GM18499 (cell line): ENCODE results near the gene SRSF2.
"Not testable (repeated sequence)": the region's sequence is repeated elsewhere in the genome, so short reads cannot be mapped to it uniquely, and the experiment has no call there.

Experiments
- ATAC-seq: cut with Tn5 transposase; IDR thresholded peaks from one replicate; pipeline ENCODE4 v1.9.1; 2021; ENCODE audit warnings: moderate number of reproducible peaks; ENCODE audit not compliant: insufficient read depth, unreplicated experiment

The SRSF2 gene

GRCh38 chr17:76722977-76723376 lies 14.2 kb downstream of the SRSF2 start:
- ATAC-seq, result not testable (repeated sequence)

DNA sequence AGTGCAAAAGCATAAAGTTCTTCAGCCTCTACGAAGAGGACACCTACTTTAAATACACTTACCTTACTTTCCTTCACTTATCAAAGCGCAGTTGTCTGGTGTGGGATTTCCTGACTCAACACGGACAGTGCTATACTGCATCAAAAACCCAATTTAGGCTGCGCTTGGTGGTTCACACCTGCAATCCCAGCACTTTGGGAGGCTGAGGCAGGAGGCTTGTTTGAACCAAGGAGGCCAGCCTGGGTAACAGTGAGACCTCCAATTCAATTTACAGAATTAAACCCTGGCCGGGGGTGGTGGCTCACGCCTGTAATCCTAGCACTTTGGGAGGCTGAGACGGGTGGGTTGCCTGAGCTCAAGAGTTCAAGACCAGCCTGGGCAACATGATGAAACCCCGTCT lies 14.9 kb downstream of the SRSF2 start:
- ATAC-seq, result no peak

DNA sequence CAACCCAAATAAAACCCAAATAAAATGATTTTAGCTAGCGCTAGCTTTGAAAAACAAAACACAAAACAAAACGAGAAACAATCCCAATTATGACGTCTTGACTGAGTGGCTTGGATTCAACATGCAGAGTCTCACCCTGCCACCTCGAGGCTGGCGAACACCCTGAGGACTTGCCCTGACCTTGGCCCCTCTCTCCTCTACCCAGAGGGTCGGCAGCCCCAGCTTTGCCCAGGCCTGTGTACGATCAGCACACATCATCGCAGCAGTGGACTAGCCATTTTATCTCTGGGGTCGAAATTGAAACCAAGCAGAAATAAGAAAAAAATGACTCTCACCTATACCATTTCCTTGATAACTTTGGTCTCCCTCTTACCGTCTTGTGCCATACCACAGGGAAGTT lies 15.7 kb downstream of the SRSF2 start:
- no peak for ATAC-seq

DNA sequence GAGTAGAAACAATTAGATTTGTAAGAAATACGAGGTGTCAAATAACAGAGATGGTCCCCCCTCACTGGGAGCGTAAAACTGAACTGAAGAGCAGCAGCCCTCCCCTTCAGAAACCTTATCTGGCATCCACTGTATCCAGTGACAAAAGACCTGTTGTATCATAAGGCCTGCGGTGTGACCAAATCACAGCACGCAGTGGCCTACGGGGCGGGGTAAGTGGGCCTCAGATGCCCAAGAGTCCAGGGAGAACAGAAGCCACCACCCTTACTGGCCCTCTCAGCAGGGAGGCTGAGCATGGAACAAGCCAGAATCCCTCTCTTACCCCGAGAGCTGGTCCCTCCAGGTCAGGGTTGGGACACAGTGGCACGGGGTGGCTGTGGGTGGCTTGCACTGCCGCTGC lies 16.2 kb downstream of the SRSF2 start:
- no peak for ATAC-seq

DNA sequence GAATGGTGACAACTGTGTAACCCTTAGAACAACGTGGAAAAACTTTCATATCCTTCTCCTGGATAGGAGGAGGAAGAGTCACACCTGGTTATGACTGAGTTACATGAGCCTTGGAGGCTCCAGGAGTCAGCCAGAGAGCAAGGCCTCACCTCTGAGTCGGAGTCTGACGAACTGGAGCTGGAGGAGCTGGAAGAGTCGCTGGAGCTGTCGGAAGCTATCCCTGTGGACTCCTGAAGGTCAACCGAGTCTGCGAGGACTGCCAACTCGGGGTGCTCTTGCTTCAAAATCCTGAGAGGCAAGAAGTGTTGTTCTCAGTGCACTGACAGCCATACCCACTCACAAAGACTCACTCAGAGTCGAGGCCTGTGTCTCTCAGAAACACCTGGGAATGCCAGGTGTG lies 16.9 kb downstream of the SRSF2 start:
- ATAC-seq, result no peak

DNA sequence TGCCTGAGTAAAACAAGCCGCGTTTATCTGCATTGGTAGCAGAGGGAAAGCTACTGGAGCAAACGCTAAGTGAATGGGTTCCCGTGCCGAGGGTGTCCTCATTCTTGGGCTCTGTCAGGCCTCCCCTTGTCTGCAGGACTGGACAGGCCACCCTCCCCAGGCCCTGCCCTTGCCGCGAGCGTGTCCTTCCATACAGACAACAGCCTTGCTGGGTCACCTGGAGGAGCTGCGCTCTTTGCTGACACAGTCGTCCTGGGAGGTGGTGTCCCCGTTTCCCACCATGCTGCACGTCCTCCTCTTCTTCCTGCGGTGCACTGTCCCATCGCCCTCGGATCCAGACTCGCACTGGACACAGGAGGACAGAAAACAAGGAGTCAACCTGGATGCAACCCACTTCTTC lies 18.6 kb downstream of the SRSF2 start:
- no peak for ATAC-seq

- ATAC-seq, result no peak
Observed at GRCh38 chr17:76716839-76717215, 20.3 kb downstream of the SRSF2 start.

DNA sequence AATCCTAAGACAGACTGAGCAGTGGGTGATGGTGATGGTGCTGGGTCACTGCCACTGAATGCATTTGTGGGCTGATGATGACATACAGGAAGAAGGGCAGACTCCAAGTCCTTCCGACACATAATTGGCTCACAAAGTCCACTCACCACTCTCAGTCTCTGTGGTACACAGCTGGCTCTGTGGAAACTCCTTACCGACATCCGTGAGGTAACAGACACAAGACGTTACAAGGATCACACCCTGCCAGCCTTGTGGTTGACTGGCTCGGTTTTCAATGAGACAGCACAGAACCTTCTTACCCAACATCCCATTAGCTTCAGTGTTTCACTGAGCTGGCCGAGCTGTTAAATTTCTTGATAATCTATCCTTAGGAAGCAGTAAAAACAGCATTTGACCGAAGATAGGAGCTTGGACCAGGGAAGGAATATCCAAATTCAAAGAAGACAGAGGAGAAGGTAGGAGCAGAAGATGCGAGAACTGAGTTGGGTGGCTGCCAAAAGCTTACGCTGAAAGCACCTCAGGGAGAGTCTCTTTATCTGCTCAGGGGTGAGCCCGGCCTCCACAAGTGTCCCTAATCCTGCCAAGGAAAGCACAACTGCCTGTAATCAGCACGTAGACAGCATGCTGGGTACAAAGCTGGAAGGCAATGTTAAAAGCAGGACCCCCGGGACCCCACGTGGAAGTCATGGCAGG lies 20.8 kb downstream of the SRSF2 start:
- ATAC-seq, result no peak

- no peak for ATAC-seq
Observed at GRCh38 chr17:76715496-76715830, 21.7 kb downstream of the SRSF2 start.

GRCh38 chr17:76714822-76715495 lies 22.2 kb downstream of the SRSF2 start:
- no peak for ATAC-seq

GRCh38 chr17:76714336-76714735 lies 22.8 kb downstream of the SRSF2 start:
- ATAC-seq, result no peak

- ATAC-seq, result no peak
Observed at GRCh38 chr17:76713765-76714164, 23.4 kb downstream of the SRSF2 start.

DNA sequence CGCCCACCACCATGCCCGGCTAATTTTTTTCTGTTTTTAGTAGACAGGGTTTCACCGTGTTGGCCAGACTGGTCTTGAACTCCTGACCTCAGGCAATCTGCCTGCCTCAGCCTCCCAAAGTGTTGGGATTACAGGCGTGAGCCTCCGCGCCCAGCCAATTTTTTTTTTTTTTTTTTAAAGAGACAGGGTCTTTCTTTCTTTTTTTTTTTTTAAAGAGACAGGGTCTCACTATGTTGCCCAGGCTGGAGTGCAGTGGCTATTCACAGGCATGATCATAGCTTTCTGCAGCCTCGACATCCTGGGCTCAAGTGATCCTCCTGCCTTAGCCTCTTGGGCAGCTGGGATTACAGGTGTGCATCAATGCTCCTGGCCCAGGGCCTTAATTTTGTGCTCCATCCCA lies 24.8 kb downstream of the SRSF2 start:
- not testable (repeated sequence) for ATAC-seq

- no peak for ATAC-seq
Observed at GRCh38 chr17:76710863-76711611, 26.1 kb downstream of the SRSF2 start, which contains the start of gene MXRA7. TSS of gene MXRA7 (minus strand) at chr17:76710965. CDS start at chr17:76710946, 19 bp downstream.

GRCh38 chr17:76709951-76710862 lies 26.9 kb downstream of the SRSF2 start:
- not testable (repeated sequence) for ATAC-seq

DNA sequence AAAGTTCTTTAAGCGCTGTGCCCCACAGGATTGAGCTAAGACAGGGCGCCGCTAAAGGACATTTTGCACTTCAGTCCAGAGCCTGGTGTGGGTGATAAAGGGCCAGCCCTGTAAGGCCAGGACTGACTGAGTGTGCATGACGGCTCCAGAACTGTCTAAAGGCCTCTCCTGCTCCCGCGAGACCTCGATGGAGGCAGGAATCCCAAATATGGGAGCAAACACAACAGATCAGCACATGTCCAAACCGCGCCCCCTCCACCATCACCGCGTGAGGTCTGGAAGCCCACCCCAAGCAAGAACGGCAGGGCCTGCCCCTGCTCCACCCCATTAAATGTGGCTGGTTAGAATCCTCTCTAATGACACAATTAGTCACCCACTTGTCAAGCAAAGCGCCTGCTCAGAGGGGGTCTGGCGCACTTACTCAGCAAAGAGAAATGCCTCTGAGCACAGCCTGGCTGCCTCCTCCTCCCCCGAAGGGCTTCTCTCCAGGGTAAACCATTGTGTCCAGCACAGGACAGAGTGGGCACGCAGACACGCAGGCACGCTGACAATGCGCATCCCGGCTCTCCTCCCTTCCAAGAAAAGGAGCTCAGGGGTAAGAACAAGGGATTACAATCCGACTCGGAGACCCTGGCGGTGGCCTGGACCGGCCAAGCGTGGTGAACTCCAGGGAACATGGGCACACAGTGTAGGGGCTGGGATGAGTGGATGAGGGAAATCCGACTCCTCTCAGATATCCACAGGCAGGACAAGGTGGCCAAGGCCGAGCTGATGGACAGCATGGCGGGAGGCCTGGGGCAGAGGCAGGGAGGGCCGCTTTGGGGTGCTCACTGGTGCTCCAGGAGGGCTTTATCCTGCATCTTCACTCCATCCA lies 27.8 kb downstream of the SRSF2 start:
- no peak for ATAC-seq

GRCh38 chr17:76707985-76708807 lies 28.9 kb downstream of the SRSF2 start:
- ATAC-seq, result no peak

DNA sequence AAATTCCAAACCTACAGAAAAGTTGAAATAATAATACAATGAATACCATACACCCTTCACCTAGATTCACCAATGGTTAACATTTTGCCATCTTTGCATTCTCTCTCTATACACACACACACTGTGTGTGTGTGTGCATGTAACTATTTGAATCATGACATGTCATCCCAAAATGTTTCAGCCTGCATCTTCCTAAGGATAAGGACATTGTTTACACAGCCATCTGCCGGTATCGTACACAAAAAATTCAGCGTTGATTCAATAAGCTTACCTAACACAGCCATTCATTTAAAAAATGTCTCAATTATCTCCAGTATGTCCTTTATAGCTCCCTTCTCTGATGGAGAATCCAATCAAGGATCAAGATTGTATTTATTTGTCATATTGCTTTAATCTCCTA lies 30.3 kb downstream of the SRSF2 start:
- no peak for ATAC-seq

- no peak for ATAC-seq
Observed at GRCh38 chr17:76704805-76705204, 32.3 kb downstream of the SRSF2 start.
